Measurements from ENCODE around the gene OCA2. TPM values are rescaled to one million over a fixed set of nuclear protein-coding genes. Genes with fewer than 3 reads are reported as not detected.

Gene OCA2
- total and polyA plus RNA-seq, 2 of the 8 experiments (the other 6 are each of a cell fraction or from before 2014, with no cell fraction given), result 0.20 TPM

DNA sequence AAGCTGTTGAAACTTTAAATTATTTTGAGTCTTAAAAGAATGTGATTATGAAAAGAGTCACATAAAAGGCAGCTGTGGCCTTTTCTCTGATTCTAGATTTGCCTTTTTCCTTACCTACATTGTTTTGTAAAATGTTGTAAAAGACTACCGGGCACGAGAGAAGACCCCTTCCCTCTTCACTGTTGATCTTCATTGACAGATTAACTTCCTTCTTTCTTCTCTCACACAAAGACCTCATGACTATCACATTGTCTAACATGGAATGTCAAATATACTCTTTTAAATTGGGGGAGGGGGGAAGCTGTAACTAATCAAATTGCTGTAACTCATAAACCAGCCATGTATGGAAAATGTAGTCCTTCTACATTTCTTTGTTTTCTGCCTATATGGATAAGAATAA is 68.3 kb downstream of the OCA2 start (continued):
- TF ChIP-seq SIX5 (IDR thresholded peaks at IDR 0.05; ENCODE audit: low read depth, low read length), result no peak

GRCh38 chr15:28027714-28028076 is 71.4 kb downstream of the OCA2 start:
- DNase-seq (ENCODE audit: low read depth in 1 of 2, low spot score in 2 of 2) (peak in 1 of 2 experiments; percentile 32), FAIRE-seq (no peak)
- H3K9ac ChIP-seq (replicated peaks in 1 of 4; ENCODE audit: extremely low read depth in 1 of 4, low read depth in 3 of 4, low read length in 3 of 4), result no peak overlapping the region
- H3K79me1 ChIP-seq (ENCODE audit: low read depth, low read length), result no peaks in the 10 kb centered on the region
- H4K5ac ChIP-seq (ENCODE audit: insufficient read length, low read depth, low read length), result no peak overlapping the region
- H3K27me3 ChIP-seq (replicated peaks in 1 of 4; ENCODE audit: control insufficient read depth in 3 of 4, extremely low read depth in 1 of 4, insufficient read depth in 3 of 4, low read length in 3 of 4), result no peaks in the 10 kb centered on the region
- H3K9me3 ChIP-seq (ENCODE audit: insufficient read depth in 2 of 2, low read depth in 1 of 2, low read length in 1 of 2), result no peaks in the 10 kb centered on the region
- WGBS, 2 experiments (ENCODE audit: extremely low coverage in 1 of 2, insufficient coverage in 1 of 2, insufficient read length in 1 of 2, insufficient replicate concordance in 2 of 2, low coverage in 1 of 2, low lambda C conversion rate in 2 of 2, missing lambda C conversion rate in 1 of 2), result 94% methylated on average over 12 of the region's 12 CpGs; no CpG with 5 or more reads in 1 of the 2 experiments
- no peak overlapping the region for H2AK5ac ChIP-seq (ENCODE audit: low read depth, low read length)
- H2BK20ac ChIP-seq (ENCODE audit: low read length), result no peak overlapping the region
- H3K4me3 ChIP-seq (ENCODE audit: extremely low read depth in 1 of 4, insufficient read depth in 2 of 4, low read depth in 3 of 4, low read length in 4 of 4), result no peak overlapping the region
- TF ChIP-seq NRF1 (IDR thresholded peaks at IDR 0.05; ENCODE audit: low read depth, low read length), result no peak
- no peak overlapping the region for H2BK120ac ChIP-seq (replicated peaks; ENCODE audit: low read depth, low read length)
- H4K91ac ChIP-seq (replicated peaks; ENCODE audit: insufficient read length, low read length), result no peak overlapping the region
- ChIA-PET POLR2A (ENCODE audit: partially characterized antibody) (no interaction called here), CTCF (ENCODE audit: partially characterized antibody) (interaction anchor here (0.8 kb wide), 1 partner anchor 11 kb away, joined by 3 read pairs; no protein-coding TSS in a partner anchor)
- H3K4ac ChIP-seq (replicated peaks; ENCODE audit: insufficient read length, low read depth, low read length), result no peak overlapping the region
- no peaks in the 10 kb centered on the region for H3K4me1 ChIP-seq (replicated peaks in 1 of 4; ENCODE audit: control insufficient read depth in 3 of 4, insufficient read depth in 4 of 4, low read length in 3 of 4)
- H2AFZ ChIP-seq (ENCODE audit: low read length), result no peak overlapping the region
- no peak overlapping the region for H2BK5ac ChIP-seq (ENCODE audit: low read depth, low read length)
- H4K20me1 ChIP-seq (replicated peaks in 1 of 2; ENCODE audit: control insufficient read depth in 1 of 2, insufficient read depth in 2 of 2, low read length in 2 of 2), result no peaks in the 10 kb centered on the region
- H2BK15ac ChIP-seq (ENCODE audit: low read length), result no peak overlapping the region
- no peak overlapping the region for H4K8ac ChIP-seq (ENCODE audit: extremely low read depth, insufficient read depth, low read length)
- no peak overlapping the region for H3K27ac ChIP-seq (ENCODE audit: low read depth, low read length)
- no peaks in the 10 kb centered on the region for H3K79me2 ChIP-seq (ENCODE audit: control insufficient read depth in 1 of 2, insufficient read depth in 2 of 2, low read length in 2 of 2)
- no peaks in the 10 kb centered on the region for H3K36me3 ChIP-seq (ENCODE audit: control insufficient read depth in 2 of 4, insufficient read depth in 4 of 4, low read length in 3 of 4)
- no peak overlapping the region for H3K23ac ChIP-seq (ENCODE audit: insufficient read length)
- no peak overlapping the region for H3K56ac ChIP-seq (replicated peaks; ENCODE audit: insufficient read length, low read depth, low read length)
- no peak overlapping the region for H2BK12ac ChIP-seq (ENCODE audit: low read depth, low read length)
- no peak overlapping the region for H3K14ac ChIP-seq (ENCODE audit: insufficient read length)
- H3K4me2 ChIP-seq (ENCODE audit: insufficient read depth in 1 of 2, low read depth in 2 of 2, low read length in 2 of 2), result no peak overlapping the region
- no peaks in the 10 kb centered on the region for H3K23me2 ChIP-seq (ENCODE audit: low read depth, low read length)
- H3K18ac ChIP-seq (ENCODE audit: extremely low read depth, low read length), result no peak overlapping the region

Measured in H1 (cell line).